NOMO-1 (cell line): ENCODE data around the gene THAP11.
"Not testable (repeated sequence)": the region's sequence is repeated elsewhere in the genome, so short reads cannot be mapped to it uniquely, and the experiment has no call there.

Experiments
- DNase-seq, 2 experiments: peaks; one replicate each; lab custom pipeline; 2025; ENCODE audit not compliant: unreplicated experiment in 2 of 2; lab: John Stamatoyannopoulos, UW

Gene THAP11

DNA sequence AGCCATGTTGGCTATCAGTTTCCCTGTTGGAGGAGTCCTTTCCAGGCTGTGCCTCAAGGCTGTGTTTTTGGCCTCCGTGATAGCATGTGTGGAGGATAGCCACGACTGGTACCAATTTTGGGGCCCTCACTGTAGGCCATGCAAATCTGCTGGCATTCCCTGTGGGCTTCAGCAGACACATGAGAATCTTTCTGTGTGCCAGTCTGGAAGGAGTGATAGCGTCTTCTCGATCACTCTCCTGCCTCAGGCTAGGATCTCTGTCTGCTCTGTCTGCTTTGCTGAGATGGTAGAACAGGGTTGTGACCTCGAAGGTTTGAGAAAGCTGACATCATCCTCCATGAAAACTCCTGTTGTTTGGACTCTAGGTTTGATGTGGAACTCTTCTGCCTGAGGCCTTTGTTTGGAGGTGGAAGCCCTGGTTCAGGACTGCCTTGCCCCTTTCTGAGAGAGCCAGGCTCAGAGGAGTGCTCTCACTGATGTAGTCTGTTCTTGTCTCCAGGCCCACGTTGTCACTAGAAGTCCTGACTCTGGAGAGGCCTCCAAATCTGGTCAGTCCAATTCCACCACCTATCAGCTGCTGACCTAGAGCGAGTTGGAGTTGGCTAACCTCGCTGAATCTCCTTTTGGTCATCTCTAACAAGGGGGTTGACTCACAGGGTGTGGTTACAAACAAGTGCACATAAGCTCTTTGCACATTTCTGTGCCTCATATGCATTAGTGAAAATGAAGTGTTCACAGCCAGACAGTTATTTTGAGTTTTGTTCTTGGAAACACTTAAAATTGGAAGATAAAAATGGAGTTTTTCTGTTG lies 18.7 kb downstream of the THAP11 start:
- no peak for DNase-seq

DNA sequence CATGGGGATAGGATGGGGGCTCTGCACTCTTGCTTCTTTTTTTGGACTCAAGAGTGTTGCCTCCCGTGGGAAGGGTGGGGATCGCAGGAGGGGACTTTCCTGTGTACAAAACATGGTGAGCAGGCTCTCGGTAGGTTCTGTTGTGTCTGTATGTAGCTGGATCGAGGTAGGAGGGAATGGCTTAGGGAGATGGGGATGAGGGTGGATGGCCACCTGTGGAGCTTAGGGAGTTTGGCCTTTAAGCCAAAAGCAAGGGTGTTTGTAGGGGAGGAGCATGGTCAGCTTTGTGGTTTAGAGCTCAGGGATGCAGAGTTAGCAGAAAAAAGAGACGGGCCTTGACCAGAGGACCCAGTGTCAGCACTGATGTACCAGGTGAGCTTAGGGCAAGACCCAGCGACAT lies 19.8 kb downstream of the THAP11 start:
- DNase-seq, result no peak

DNA sequence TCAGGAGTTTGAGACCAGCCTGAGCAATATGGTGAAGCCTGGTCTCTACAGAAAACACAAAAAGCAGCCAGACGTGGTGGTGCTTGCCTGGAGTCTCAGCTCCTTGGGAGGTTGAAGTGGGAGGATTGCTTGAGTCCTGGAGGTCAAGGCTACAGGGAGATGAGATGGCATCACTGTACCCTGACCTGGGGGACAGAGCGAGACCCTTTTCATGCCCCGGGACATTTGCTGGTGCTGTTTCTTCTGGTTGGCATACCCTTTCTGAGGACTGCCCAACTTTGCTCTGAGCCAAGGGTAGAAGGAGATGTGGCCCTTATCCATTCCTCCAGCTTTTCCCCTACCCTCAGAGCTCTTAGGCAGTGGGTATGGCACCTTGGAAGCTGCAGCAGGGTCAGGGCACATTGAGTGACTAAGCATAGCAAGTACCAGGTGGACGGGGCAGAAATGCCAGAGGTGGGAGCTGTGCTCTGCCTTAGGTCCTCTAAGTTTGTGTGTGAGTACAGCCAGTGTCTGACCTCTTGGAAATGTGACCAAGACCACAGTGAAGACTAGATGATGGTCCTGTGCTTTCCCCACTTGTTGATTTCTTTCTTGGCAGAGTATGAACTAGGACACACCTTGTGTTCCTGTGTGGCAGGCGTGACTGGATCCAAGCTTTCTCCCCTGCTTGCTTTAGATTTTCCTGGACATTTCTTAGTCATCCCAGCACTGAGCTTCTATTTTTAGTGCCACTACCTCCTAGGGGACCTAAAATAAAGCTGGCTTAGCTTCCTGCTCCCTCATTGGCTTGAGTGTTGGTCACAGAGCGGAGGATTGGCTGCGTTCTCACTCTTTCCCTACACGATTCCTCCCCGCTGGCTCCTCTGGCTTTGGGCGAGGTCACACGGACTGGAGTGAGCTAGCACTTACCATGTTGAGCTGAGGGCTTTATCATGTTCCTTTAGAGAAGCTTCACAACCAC lies 20.8 kb downstream of the THAP11 start:
- DNase-seq, result no peak

DNA sequence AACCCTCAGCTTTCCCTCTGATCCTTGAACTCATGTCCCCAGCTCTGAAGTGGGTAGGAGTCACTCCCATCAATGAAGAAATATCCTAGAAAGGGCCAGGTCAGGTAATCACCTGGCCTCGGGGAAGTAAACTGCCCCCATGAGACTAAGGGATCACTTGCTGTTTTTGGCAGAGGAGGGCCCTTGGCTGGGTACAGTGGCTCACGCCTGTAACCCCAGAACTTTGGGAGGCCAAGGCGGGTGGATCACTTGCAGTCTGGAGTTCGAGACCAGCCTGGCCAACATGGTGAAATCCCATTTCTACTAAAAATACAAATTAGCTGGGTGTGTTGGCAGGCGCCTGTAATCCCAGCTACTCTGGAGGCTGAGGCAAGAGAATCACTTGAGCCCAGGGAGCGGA lies 21.9 kb downstream of the THAP11 start:
- DNase-seq, result not testable (repeated sequence)

DNA sequence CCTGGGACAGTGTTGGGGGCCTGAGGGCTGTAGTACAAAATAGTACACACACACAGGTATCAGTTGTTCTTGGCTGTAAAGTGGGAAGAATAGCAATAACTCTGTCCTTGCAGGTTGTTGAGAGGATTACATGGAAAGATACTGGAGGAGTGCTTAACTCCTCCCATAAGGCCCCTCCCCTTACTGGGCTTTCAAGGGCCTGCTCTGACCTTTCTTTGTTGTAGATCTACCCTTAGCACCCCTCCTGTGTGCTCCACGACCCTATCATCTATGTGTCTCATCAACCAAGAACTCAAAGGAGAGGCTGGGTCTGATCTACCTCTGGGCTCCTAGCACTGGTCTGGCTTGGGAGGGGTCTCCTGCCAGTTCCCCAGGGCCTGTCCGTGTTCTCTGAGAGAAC lies 22.5 kb downstream of the THAP11 start:
- DNase-seq, result no peak

DNA sequence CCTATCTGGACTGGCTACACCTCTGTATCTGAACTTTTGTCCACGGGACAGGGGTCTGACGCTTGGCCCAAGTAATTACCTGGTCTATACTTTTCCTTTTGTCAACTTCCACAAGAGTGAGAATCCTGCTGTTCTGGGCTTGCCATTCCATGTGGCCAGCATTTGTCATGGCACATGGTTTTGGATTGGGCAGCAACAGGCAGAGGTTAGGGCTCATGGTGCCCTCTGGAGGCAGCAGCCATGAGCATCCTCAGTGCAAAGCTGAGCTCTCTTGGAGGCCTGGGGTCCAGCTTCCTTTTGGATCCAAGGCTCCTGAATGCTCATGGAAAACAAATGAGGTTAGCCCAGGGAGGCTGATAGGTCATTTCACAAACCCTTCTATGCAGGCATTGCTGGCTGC lies 23.2 kb downstream of the THAP11 start:
- peak in 1 of 2 experiments; percentile 5 for DNase-seq

DNA sequence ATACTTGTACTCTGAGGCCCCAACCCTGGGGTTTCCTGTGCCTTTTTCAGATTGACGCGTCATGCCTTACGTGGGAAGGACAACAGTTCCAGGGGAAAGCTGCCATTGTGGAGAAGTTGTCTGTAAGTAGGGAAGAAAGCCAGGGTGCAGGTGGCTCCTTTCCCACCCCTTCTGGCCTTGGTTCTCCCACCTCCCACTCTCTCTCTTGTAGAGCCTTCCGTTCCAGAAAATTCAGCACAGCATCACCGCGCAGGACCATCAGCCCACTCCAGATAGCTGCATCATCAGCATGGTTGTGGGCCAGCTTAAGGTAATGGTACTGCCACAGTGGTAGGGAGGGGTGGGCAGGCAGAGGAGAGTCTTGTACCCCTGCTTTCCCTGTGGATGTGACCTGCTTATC lies 26.2 kb downstream of the THAP11 start:
- no peak for DNase-seq

DNA sequence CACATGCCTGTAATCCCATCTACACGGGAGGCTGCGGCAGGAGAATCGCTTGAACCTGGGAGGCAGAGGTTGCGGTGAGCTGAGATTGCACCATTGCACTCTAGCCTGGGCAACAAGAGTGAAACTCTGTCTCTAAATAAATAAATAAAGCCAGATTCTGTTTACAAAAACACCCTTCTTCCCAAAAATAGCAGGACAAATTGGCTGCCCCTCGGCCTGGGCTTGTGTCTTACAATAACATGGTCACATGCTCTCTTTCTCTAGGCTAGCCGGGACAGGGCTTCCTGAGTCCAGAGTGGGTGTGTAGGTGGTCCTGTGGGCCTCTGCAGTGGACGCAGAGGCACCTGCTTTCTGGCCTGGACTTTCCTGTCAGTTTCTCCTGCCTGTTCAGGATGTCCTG lies 27.5 kb downstream of the THAP11 start:
- no peak for DNase-seq

DNA sequence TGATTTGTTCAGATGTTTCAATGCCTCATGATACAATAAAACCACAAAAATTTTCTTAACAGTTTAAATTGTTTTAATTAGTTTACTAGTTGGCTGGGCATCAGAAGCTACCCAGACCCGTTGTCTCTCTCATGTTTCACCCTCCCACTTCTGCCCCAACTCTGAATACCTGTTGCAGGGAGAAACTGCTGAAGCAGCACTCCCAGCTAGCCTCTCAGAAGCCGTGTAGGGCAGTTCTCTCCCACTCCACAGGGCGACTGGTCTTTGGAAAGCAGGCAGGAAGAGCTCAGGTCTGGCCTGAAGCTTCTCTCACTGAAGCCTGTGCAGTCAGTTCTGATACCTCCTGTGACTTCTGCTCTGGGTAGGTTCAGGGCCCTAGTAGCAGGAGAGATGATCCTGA lies 29.1 kb downstream of the THAP11 start:
- DNase-seq, result no peak

DNA sequence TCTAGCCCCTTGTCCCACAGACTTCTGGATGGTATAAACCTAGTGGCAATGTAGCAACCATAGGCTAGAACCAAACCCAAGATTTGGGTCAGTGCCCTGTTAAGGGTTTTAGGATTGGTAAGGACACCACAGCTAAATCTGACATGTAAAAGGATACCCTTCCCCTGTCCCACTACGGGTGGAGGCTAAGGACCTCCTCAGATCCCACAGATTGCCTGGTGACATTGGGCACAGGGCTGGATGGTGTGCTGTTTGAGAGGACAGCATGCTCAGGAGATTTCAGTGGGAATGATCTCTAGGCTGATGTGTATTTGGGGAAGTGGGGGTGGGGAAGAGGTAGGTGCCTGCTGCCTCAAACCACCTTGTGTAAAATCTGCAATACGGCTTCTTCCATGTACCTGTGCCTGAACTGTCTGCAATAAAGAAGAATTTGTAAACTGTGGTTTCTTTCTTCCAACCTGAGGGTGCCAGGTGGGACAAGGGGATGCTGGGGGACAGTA lies 30.1 kb downstream of the THAP11 start:
- DNase-seq, result no peak

DNA sequence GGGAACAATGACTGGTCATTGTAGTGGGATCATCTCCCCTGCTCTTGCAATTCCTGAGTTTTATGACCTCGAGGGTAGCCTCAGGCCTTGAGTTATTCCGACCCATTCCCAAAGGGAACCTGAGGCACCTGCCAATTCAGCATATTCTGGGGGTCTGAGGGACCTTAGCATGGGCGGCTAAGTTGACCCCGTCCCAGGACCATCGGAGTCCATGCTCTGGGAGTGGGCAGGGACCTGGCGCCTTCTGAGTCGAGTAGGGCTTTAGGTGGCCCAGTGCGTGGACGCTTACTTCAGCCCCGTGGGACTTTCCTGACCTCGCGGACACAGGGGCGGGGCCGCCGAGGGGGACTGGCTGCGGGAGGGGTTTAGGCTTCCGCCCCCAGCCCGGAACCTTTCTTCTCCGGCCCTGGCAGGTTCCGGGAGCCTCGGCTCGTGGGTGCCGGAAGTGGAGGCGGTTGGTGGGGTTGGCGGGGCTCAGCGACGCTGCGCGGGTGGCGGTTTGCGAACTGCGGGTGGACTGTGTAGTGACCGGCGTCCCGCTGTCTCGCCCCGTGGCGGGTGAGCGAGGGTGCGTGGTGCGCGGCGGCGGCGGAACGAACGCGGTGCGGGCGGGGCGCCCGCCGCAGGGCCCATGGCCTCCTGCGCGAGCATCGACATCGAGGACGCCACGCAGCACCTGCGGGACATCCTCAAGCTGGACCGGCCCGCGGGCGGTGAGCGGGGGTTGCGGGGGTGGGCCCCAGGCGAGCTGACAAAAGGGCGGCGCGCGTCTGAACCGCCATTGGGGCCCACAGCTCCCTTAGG lies 30.7 kb downstream of the THAP11 start, which contains the start of gene EDC4:
EDC4 (plus strand) TSS at position 422 of the 804 bp plus-strand sequence; CDS start at position 632, 210 bp downstream.
- DNase-seq, result peak; percentile 46 to 75

DNA sequence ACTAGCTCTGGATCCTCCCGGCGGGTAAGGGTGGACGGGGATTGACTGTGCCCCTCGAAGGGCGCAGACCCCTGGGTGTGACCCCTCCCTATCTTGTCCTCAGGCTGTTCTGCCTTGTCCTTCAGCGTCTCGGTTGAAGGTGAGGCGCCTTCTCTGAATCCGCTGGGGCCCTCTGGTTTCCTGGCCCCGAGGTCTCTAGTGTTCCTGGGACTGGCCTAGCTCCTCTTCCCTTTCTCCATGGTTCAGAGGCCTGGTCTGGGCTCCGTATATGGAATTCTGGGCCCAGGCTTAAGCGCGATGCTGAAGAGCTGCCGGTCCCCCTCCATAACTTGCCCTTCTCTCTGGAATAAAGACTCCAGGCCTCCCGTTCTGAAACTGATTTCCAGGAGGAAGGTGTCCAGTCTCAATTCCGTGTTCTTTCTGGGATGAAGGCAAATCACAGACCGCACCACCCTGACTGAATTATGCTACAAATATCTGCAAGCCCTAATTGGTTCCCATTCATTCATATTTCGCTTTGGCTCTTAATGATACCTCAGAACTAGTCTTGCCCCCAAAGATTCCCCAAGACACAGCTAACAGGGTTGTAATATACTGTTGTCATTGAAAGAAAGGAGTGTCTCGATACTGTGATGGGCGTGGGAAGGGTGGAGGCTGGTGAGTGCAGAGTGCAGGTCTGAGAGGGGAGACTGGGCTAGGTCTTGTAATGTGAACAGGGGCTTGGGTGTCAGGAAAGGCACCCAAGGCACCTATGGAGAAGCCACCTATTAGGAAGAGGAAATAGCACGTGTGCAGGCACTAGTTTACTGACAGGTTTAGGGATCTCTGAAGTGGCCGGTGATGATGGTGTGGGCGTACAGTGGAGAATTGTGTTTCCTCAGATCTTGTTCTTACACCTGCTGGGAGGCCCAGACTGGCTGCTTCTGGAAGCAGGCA lies 31.6 kb downstream of the THAP11 start:
- DNase-seq, result no peak

DNA sequence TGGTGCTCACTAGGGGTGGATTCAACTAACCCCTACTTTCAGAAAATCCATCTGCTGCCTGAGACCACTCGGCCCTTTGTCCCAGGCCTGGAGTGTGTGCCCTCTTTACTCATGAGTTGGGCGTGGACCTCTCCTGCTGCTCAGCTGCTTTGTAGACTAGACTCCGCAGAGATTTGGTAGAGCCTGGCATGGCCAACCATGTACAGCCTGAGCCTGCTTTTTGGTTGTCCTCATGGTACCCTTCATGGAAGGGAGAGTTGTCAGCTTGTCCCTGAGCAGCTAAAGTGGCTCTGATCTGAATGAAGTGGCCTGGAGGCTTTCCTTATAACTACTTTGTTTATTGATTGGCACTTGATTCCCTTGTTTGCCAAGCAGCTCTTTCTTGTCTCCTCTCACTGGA lies 32.3 kb downstream of the THAP11 start:
- no peak for DNase-seq

DNA sequence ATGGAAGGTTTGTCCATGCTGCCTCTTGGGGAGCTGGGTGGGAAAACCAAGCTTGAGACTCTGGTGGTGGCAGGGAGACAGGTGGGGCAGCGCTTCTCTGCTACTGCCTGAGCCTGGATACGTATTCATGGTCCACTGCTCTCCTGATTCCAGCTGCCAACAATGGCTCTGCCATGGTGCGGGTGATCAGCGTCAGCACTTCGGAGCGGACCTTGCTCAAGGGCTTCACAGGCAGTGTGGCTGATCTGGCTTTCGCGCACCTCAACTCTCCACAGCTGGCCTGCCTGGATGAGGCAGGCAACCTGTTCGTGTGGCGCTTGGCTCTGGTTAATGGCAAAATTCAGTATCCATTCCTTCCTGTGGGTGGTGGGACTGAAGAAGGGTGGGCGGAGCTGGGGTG lies 34.9 kb downstream of the THAP11 start:
- no peak for DNase-seq

DNA sequence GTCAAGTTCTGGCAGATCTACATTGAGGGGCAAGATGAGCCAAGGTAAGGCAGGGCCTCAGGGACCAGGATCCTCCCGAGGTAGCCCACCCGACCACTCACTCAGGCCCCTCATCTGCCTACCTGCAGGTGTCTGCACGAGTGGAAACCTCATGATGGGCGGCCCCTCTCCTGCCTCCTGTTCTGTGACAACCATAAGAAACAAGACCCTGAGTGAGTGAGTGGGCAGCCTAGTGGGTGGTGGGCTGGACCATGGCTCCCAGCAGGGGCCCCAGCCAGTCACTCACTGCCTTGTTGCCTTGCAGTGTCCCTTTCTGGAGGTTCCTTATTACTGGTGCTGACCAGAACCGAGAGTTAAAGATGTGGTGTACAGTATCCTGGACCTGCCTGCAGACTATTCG lies 36.1 kb downstream of the THAP11 start:
- DNase-seq, result no peak

DNA sequence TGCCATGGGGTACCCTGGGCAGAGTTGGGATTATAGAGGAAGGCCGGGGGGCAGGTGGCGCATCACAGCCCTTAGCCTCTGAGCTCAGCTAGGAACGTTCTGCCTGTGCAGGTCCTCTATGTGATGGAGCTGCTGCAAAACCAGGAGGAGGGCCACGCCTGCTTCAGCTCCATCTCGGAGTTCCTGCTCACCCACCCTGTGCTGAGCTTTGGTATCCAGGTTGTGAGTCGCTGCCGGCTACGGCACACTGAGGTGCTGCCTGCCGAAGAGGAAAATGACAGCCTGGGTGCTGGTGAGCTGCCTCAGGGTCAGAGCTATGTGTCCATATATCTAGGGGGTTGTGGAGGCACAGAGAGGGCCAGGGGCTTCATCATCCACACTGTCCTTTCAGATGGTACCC lies 36.7 kb downstream of the THAP11 start:
- DNase-seq, result no peak

DNA sequence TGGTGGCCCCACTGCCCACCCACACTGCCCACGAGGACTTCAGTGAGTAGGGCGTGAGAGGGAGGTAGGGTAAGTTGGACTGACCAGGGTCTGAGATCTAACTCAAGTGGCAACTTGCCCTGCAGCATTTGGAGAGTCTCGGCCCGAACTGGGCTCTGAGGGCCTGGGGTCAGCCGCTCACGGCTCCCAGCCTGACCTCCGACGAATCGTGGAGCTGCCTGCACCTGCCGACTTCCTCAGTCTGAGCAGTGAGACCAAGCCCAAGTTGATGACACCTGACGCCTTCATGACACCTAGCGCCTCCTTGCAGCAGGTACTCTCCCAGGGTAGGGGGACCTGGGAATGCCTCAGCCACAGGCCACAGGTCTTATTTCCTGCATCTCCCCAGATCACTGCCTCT lies 37.3 kb downstream of the THAP11 start:
- no peak for DNase-seq

DNA sequence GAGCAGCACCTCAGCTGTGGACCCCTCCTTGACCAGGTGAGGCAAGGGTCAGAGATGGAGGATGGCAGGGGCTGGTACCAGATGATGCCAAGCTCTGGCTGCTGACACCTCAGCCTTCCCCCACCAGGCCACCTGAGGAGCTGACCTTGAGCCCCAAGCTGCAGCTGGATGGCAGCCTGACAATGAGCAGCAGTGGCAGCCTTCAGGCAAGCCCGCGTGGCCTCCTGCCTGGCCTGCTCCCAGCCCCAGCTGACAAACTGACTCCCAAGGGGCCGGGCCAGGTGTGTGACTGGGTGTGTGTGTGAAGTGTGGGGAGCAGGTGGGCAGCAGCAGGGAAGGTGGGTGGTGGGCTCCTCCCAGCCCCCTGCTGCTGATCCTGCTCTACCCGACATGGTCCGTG lies 37.8 kb downstream of the THAP11 start:
- no peak for DNase-seq

DNA sequence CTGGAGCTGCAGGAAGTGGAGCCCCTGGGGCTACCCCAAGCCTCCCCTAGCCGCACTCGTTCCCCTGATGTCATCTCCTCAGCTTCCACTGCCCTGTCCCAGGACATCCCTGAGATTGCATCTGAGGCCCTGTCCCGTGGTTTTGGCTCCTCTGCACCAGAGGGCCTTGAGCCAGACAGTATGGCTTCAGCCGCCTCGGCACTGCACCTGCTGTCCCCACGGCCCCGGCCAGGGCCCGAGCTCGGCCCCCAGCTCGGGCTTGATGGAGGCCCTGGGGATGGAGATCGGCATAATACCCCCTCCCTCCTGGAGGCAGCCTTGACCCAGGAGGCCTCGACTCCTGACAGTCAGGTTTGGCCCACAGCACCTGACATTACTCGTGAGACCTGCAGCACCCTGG lies 38.5 kb downstream of the THAP11 start:
- DNase-seq, result no peak
